GM23248 (cell line): ENCODE data around the gene TTC21A.

Experiments used
- EZH2 ChIP-seq: fragments of 200-600 bp; sonication (generic); IDR thresholded peaks from 2 replicates; pipeline ENCODE4 v1.6.1; 2018; ENCODE audit warnings: antibody characterized with exemption, mild to moderate bottlenecking; ENCODE audit not compliant: insufficient read depth, poor library complexity, severe bottlenecking
- EZH2phosphoT487 ChIP-seq: fragments of 200-600 bp; sonication (generic); IDR thresholded peaks from 2 replicates; pipeline ENCODE4 v1.6.1; 2018; ENCODE audit warnings: antibody characterized with exemption, moderate library complexity, mild to moderate bottlenecking, low read depth; ENCODE audit not compliant: insufficient read depth

DNA sequence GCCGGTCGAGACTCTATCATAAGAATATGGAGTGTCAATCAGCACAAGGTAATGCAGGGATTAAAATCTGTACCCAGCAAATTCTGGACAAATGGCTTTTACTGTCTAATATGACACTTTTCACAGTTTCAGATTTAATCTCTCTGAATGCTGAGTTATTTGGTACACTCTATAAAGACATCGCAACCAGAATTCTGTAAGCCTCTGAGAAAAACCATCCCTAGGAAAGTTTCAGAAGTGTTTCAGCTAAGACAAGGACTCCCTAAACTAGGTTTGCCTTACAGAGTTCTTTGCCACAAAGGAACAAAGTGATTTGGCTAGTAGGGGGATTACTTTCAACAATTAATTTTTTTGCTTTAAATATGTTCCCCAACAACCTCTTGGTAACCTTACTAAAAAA is 44.3 kb upstream of the TTC21A start:
- TF ChIP-seq EZH2 (no peak), EZH2phosphoT487 (no peak)
